H1 (cell line): ENCODE results near the gene RBL1. TPM values are rescaled to one million over a fixed set of nuclear protein-coding genes. Genes with fewer than 3 reads are reported as not detected.

Source experiments
- CTCF ChIA-PET: fragments of 300-600 bp; sonication (Branson Sonifier 250); formaldehyde crosslinking; loops from one replicate; lab custom pipeline; 2021; ENCODE audit not compliant: partially characterized antibody; lab: Charles Lee
- POLR2A ChIA-PET: fragments of 300-600 bp; sonication (Branson Sonifier 250); formaldehyde crosslinking; loops from one replicate; lab custom pipeline; 2021; ENCODE audit warnings: inconsistent platforms; ENCODE audit not compliant: partially characterized antibody; lab: Charles Lee
- DNase-seq, 2 experiments: peaks; one replicate each; pipeline versions ENCODE4 v3.0.0 to v3.0.0-alpha.2; 2010 to 2022; ENCODE audit warnings: low spot score in 2 of 2, low read depth in 1 of 2, mixed read lengths in 1 of 2
- FAIRE-seq: peaks from 2 replicates; lab custom pipeline; 2011; peaks lifted over from hg19 to GRCh38; lab: Jason Lieb, UNC
- H2AFZ ChIP-seq: 2 replicates; pipeline ENCODE4 v1.8.1; 2012; ENCODE audit warnings: low read length, inconsistent platforms
- H2AK5ac ChIP-seq: 2 replicates; pipeline ENCODE4 v1.6.1; 2013; ENCODE audit warnings: low read depth, low read length
- H2BK120ac ChIP-seq: replicated peaks from 2 replicates; pipeline ENCODE3; 2013; ENCODE audit warnings: low read depth, low read length, inconsistent platforms
- H2BK12ac ChIP-seq: 2 replicates; pipeline ENCODE4 v1.6.1; 2013; ENCODE audit warnings: low read depth, low read length
- H2BK15ac ChIP-seq: 2 replicates; pipeline ENCODE4 v1.6.1; 2013; ENCODE audit warnings: low read length
- H2BK20ac ChIP-seq: 2 replicates; pipeline ENCODE4 v1.6.1; 2013; ENCODE audit warnings: low read length
- H2BK5ac ChIP-seq: 2 replicates; pipeline ENCODE4 v1.6.1; 2013; ENCODE audit warnings: low read depth, low read length
- H3K14ac ChIP-seq: 2 replicates; pipeline ENCODE4 v1.6.1; 2013; ENCODE audit warnings: inconsistent platforms; ENCODE audit not compliant: insufficient read length
- H3K18ac ChIP-seq: 2 replicates; pipeline ENCODE4 v1.6.1; 2013; ENCODE audit warnings: low read length; ENCODE audit errors: extremely low read depth
- H3K23ac ChIP-seq: 2 replicates; pipeline ENCODE4 v1.6.1; 2013; ENCODE audit warnings: inconsistent platforms; ENCODE audit not compliant: insufficient read length
- H3K23me2 ChIP-seq: 2 replicates; pipeline ENCODE4 v1.6.1; 2013; ENCODE audit warnings: low read depth, low read length
- H3K27ac ChIP-seq: 2 replicates; pipeline ENCODE4 v1.6.1; 2011; ENCODE audit warnings: low read depth, low read length, inconsistent platforms
- H3K27me3 ChIP-seq, 4 experiments: replicated peaks in 1 of 4; 1 replicate in 1 of 4; 2 replicates in 3 of 4; pipeline versions ENCODE4 v1.6.1 to v1.8.1; 2011 to 2013; ENCODE audit warnings: low read length in 3 of 4, mild to moderate bottlenecking in 3 of 4, inconsistent platforms in 2 of 4, mixed read lengths in 2 of 4, moderate library complexity in 1 of 4; ENCODE audit not compliant: control insufficient read depth in 3 of 4, insufficient read depth in 3 of 4; ENCODE audit errors: extremely low read depth in 1 of 4
- H3K36me3 ChIP-seq, 4 experiments: 2 replicates each; pipeline versions ENCODE4 v1.6.1 to v1.8.1; 2011 to 2013; ENCODE audit warnings: mild to moderate bottlenecking in 4 of 4, low read length in 3 of 4, moderate library complexity in 2 of 4, control low read depth in 1 of 4, inconsistent platforms in 1 of 4; ENCODE audit not compliant: insufficient read depth in 4 of 4, control insufficient read depth in 2 of 4
- H3K4ac ChIP-seq: replicated peaks from 2 replicates; pipeline ENCODE3; 2013; ENCODE audit warnings: low read length, low read depth, mixed read lengths, inconsistent platforms; ENCODE audit not compliant: insufficient read length
- H3K4me1 ChIP-seq, 4 experiments: replicated peaks in 1 of 4; 1 replicate in 1 of 4; 2 replicates in 3 of 4; pipeline versions ENCODE4 v1.6.1 to v1.8.1; 2011 to 2013; ENCODE audit warnings: low read length in 3 of 4, inconsistent platforms in 2 of 4, mixed read lengths in 1 of 4; ENCODE audit not compliant: insufficient read depth in 4 of 4, control insufficient read depth in 3 of 4
- H3K4me2 ChIP-seq, 2 experiments: 2 replicates each; pipeline versions ENCODE4 v1.6.1 to v1.8.1; 2011 to 2013; ENCODE audit warnings: low read depth in 2 of 2, low read length in 2 of 2, control low read depth in 1 of 2, inconsistent platforms in 1 of 2, mild to moderate bottlenecking in 1 of 2; ENCODE audit not compliant: insufficient read depth in 1 of 2
- H3K4me3 ChIP-seq, 4 experiments: fragments of 200-600, 300-600 bp in 1 of 4; sonication (generic), shearing (Covaris generic), sonication (Bioruptor Twin) in 1 of 4; 2 replicates each; pipeline versions ENCODE4 v1.5.1 to v1.8.1; 2011 to 2016; ENCODE audit warnings: low read length in 4 of 4, low read depth in 3 of 4, control low read depth in 2 of 4, inconsistent platforms in 2 of 4, mild to moderate bottlenecking in 2 of 4, mixed read lengths in 1 of 4, moderate library complexity in 1 of 4; ENCODE audit not compliant: insufficient read depth in 2 of 4; ENCODE audit errors: extremely low read depth in 1 of 4
- H3K56ac ChIP-seq: replicated peaks from 2 replicates; pipeline ENCODE3; 2013; ENCODE audit warnings: low read depth, mild to moderate bottlenecking, mixed read lengths, low read length, inconsistent platforms; ENCODE audit not compliant: insufficient read length
- H3K79me1 ChIP-seq: 2 replicates; pipeline ENCODE4 v1.6.1; 2013; ENCODE audit warnings: low read depth, low read length, control low read depth
- H3K79me2 ChIP-seq, 2 experiments: 2 replicates each; pipeline versions ENCODE4 v1.6.1 to v1.8.1; 2012 to 2013; ENCODE audit warnings: low read length in 2 of 2, mild to moderate bottlenecking in 2 of 2, inconsistent platforms in 1 of 2; ENCODE audit not compliant: insufficient read depth in 2 of 2, control insufficient read depth in 1 of 2
- H3K9ac ChIP-seq, 4 experiments: replicated peaks in 1 of 4; 1 replicate in 1 of 4; 2 replicates in 3 of 4; pipeline versions ENCODE4 v1.6.1 to v1.8.1; 2011 to 2013; ENCODE audit warnings: low read depth in 3 of 4, low read length in 3 of 4, control low read depth in 2 of 4, mild to moderate bottlenecking in 2 of 4, moderate library complexity in 2 of 4, inconsistent platforms in 1 of 4; ENCODE audit errors: extremely low read depth in 1 of 4
- H3K9me3 ChIP-seq, 2 experiments: 2 replicates each; pipeline versions ENCODE4 v1.6.1 to v1.8.1; 2012 to 2013; ENCODE audit warnings: mild to moderate bottlenecking in 2 of 2, moderate library complexity in 2 of 2, control low read depth in 1 of 2, inconsistent platforms in 1 of 2, low read depth in 1 of 2, low read length in 1 of 2, mixed read lengths in 1 of 2; ENCODE audit not compliant: insufficient read depth in 2 of 2
- H4K20me1 ChIP-seq, 2 experiments: replicated peaks in 1 of 2; 2 replicates each; pipeline versions ENCODE3 to v1.8.1; 2011 to 2013; ENCODE audit warnings: inconsistent platforms in 2 of 2, low read length in 2 of 2, mild to moderate bottlenecking in 1 of 2; ENCODE audit not compliant: insufficient read depth in 2 of 2, control insufficient read depth in 1 of 2
- H4K5ac ChIP-seq: 2 replicates; pipeline ENCODE4 v1.6.1; 2013; ENCODE audit warnings: low read length, low read depth, mixed read lengths, inconsistent platforms; ENCODE audit not compliant: insufficient read length
- H4K8ac ChIP-seq: 2 replicates; pipeline ENCODE4 v1.8.0; 2013; ENCODE audit warnings: mild to moderate bottlenecking, moderate library complexity, low read length, inconsistent platforms; ENCODE audit not compliant: insufficient read depth; ENCODE audit errors: extremely low read depth
- H4K91ac ChIP-seq: replicated peaks from 2 replicates; pipeline ENCODE3; 2013; ENCODE audit warnings: low read length, mixed read lengths, inconsistent platforms; ENCODE audit not compliant: insufficient read length
- BRCA1 ChIP-seq: IDR thresholded peaks from 2 replicates; pipeline ENCODE4 v1.6.1; 2012; ENCODE audit warnings: low read depth, low read length, improper control_type of control experiment
- CHD2 ChIP-seq: IDR thresholded peaks from 2 replicates; pipeline ENCODE4 v1.6.1; 2012; ENCODE audit warnings: low read length, improper control_type of control experiment
- EZH2 ChIP-seq: fragments of 200-600 bp; sonication (generic); IDR thresholded peaks from 2 replicates; pipeline ENCODE4 v1.7.1; 2012; ENCODE audit warnings: low read depth, mild to moderate bottlenecking, moderate library complexity, low read length, inconsistent platforms; ENCODE audit not compliant: severe bottlenecking
- GABPA ChIP-seq: IDR thresholded peaks from 2 replicates; pipeline ENCODE4 v1.6.1; 2011; ENCODE audit warnings: mild to moderate bottlenecking, low read length, moderate library complexity, borderline replicate concordance; ENCODE audit not compliant: insufficient read depth
- GTF2F1 ChIP-seq: IDR thresholded peaks from 2 replicates; pipeline ENCODE4 v1.6.1; 2012; ENCODE audit warnings: low read depth, low read length, improper control_type of control experiment, borderline replicate concordance
- KDM4A ChIP-seq: IDR thresholded peaks from one replicate; pipeline ENCODE4 v1.7.1; 2012; ENCODE audit warnings: low read depth, mild to moderate bottlenecking, moderate library complexity, low read length, inconsistent platforms; ENCODE audit not compliant: severe bottlenecking
- MAFK ChIP-seq: IDR thresholded peaks from 2 replicates; pipeline ENCODE4 v1.6.1; 2012; ENCODE audit warnings: low read depth, mild to moderate bottlenecking, improper control_type of control experiment, low read length
- RBBP5 ChIP-seq: IDR thresholded peaks from 2 replicates; pipeline ENCODE4 v1.7.1; 2012; ENCODE audit warnings: low read depth, mild to moderate bottlenecking, inconsistent platforms, low read length, moderate library complexity, borderline replicate concordance
- SRF ChIP-seq: IDR thresholded peaks from 2 replicates; pipeline ENCODE4 v1.6.1; 2011; ENCODE audit warnings: mild to moderate bottlenecking, low read depth, low read length, moderate library complexity
- WGBS, 2 experiments: shearing (Covaris generic) in 1 of 2; methylation state at CpG; one replicate each; pipeline versions ENCODE4 v1.1.6 to v1.1.7; 2013 to 2015; ENCODE audit warnings: low lambda C conversion rate in 2 of 2, mixed read lengths in 2 of 2, inconsistent platforms in 1 of 2, low coverage in 1 of 2, missing lambda C conversion rate in 1 of 2; ENCODE audit not compliant: insufficient replicate concordance in 2 of 2, insufficient coverage in 1 of 2, insufficient read length in 1 of 2; ENCODE audit errors: extremely low coverage in 1 of 2, missing lambda C conversion rate in 1 of 2; 5-methylcytosine and 5-hydroxymethylcytosine counted together
- polyA plus RNA-seq, 7 experiments: library from polyadenylated mRNA; depleted of rRNA in 3 of 7; stranded (reverse) in 5 of 7; unstranded in 2 of 7; fragments of >200 nt in 5 of 7; fragments of 200-250 nt in 2 of 7; gene quantifications; 1 replicate in 5 of 7; 2 replicates in 1 of 7; 4 replicates in 1 of 7; pipeline versions ENCODE4 v1.2.1 to v1.2.3, GENCODE V29; 2011 to 2013; ENCODE audit warnings: missing spikeins in 2 of 7, mixed read lengths in 2 of 7
- total RNA-seq: library from RNA; stranded (reverse); fragmentation: NEBNext Ultra II Directional; extraction: Animal tissue kit (Norgen Biotek cat#: 25700); gene quantifications from 2 replicates; pipeline ENCODE4 v1.2.1, GENCODE V29; 2021

Gene RBL1
- total and polyA plus RNA-seq, 2 of the 8 experiments (the other 6 are each of a cell fraction or from before 2014, with no cell fraction given): 3.2 to 12.3 TPM

DNA sequence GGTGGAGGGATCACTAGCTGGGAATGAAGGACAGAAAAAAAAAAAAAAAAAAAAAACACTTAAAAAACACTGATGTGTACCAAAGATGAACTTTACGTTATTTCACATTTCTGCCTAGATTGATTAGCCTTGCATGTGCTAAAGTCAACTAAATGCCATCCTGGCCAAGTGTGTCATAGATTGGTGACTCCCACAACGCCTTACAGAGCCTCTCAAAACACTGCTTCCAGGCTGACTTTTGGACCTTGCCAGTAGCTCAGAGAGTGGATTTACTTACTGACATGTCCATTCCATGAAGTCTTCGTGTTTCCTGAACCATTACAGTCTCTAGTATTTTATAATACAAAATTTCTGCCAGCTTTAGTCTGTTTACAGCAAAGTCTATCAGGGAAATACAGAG, 40.5 kb downstream of the RBL1 start:
- H4K8ac ChIP-seq: no peak overlapping the region
- no peaks in the 10 kb centered on the region for H3K4me1 ChIP-seq
- H2AK5ac ChIP-seq: no peak overlapping the region
- no peaks in the 10 kb centered on the region for H3K9me3 ChIP-seq
- H2BK20ac ChIP-seq: no peak overlapping the region
- DNase-seq (no peak), FAIRE-seq (no peak)
- H4K20me1 ChIP-seq: no peaks in the 10 kb centered on the region
- H3K4ac ChIP-seq: no peak overlapping the region
- H3K18ac ChIP-seq: no peak overlapping the region
- no peak overlapping the region for H3K14ac ChIP-seq
- no peak overlapping the region for H2BK12ac ChIP-seq
- WGBS, 2 experiments: 87% methylated on average over 3 of the region's 3 CpGs; no CpG with 5 or more reads in 1 of the 2 experiments
- no peaks in the 10 kb centered on the region for H3K23me2 ChIP-seq
- H3K4me2 ChIP-seq: no peak overlapping the region
- H2BK15ac ChIP-seq: no peak overlapping the region
- no peak overlapping the region for H3K23ac ChIP-seq
- H2BK5ac ChIP-seq: no peak overlapping the region
- no peak overlapping the region for H2BK120ac ChIP-seq
- H3K4me3 ChIP-seq: no peak overlapping the region
- no peak overlapping the region for H3K9ac ChIP-seq
- POLR2A ChIA-PET: no interaction called here
- no peaks in the 10 kb centered on the region for H3K27me3 ChIP-seq
- TF ChIP-seq MAFK (no peak), SRF (no peak), EZH2 (no peak), GTF2F1 (no peak), BRCA1 (no peak), GABPA (no peak), RBBP5 (no peak), CHD2 (no peak), KDM4A (no peak)
- H3K79me2 ChIP-seq: no peaks in the 10 kb centered on the region
- no peak overlapping the region for H4K91ac ChIP-seq
- H3K36me3 ChIP-seq: peaks cover 4 to 55% (median 32%) of the 10 kb centered on the region in 4 experiments
- H3K27ac ChIP-seq: no peak overlapping the region
- no peak overlapping the region for H4K5ac ChIP-seq
- H3K79me1 ChIP-seq: no peaks in the 10 kb centered on the region
- no peak overlapping the region for H3K56ac ChIP-seq
- CTCF ChIA-PET: no interaction called here
- H2AFZ ChIP-seq: no peak overlapping the region
